COLO829 (cell line): ENCODE results near the gene ANKRD12.
"Not testable (repeated sequence)": the region's sequence is repeated elsewhere in the genome, so short reads cannot be mapped to it uniquely, and the experiment has no call there.

Source experiments
- DNase-seq: peaks from one replicate; pipeline ENCODE4 v3.0.0; 2012; ENCODE audit warnings: low spot score

The ANKRD12 gene

DNA sequence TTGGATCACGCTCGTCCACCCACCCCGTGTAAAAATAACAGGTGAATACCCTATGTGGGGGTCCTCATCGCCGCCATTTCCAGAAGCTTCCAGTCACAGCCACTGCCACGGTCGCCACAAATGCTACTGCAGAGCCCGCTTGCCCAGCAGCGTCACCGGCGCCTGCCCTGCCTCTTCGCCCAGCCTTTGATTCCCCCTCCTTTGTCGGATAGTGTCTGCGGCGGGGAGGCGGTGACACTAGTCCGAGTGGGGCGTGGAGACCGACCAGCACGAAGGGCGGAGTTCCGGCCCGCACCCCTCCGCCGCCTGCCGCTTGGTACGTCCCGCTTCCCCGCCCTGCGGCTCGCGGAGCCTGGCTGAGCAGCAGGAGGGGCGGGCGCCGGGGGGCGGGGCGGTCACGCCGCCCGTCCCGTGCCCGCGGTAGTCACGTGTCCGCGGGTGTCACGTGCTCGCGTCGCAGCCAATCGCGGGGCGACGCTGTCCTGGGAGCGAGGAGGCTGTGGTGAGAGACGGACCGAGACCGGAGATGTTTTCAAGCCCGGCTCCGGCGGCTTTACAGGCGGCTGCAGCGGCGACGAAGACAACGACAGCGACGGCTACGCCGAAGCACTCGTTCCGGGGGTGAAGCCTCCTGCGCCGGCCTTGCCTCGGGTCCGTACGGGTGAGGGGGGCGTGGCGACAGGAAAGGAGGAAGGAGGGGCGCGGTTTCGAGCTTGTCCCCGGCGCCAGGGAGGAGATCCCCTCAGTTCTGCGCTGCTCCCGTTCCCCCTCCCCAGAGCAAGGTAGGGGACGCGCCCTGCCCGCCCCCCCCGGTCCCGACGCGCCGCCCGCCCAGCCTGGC, at the start of gene ANKRD12:
TSS of gene ANKRD12 (plus strand) at position 467 of the 841 bp plus-strand sequence. CDS start 45,652 bp downstream, outside the sequence.
- peak; percentile 87 for DNase-seq

DNA sequence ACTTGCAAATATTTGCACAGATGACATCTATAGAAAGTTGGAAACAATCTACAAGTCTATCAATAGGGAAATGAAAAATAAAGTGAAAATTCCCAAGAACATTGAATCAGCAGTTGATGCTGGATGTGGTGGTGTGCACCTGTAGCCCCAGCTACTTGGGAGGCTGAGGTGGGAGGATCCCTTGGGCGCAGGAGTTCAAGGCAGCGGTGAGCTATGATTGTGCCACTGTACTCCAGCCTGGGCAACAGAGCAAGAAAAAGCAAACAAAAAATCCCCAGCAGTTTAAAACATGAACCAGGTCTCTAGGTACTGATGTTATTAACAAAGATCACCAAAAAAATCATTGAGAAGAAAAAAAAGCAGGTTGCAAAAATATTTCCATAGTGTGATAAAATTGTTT, 49.4 kb upstream of the ANKRD12 start:
- DNase-seq = no peak

DNA sequence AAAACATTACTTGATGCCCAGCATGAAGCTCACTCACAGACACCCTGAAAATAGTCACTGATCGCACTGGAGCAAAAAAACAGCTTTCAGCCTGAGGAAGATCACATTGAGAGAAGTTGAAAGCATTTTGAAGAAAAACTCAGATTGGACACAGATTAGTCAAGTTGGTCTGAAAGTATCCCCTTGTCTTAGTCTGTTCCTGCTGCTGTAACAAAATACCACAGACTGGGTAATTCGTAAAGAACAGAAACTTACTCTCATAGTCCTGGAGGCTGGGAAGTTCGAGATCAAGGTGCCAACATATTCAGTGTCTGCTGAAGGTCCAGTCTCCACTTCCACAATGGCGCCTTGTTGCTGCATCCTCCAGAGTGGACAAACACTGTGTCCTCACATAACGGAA, 48.3 kb upstream of the ANKRD12 start:
- DNase-seq = no peak

DNA sequence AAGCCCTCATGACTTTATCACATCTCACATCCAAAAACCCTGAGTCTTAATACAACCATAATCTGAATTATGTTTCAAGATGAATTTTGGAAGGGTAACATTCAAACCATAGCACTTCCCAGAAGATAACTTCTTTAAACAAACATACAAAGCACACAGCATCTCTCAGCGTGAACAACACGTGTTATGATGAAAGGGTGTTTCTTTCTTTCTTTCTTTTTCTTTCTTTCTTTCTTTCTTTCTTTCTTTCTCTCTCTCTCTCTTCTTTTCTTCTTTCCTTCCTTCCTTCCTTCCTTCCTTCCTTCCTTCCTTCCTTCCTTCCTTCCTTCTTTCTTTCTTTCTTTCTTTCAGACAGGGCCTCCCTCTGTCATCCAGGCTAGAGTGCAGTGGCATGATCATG, 47.9 kb upstream of the ANKRD12 start:
- DNase-seq = not testable (repeated sequence)

DNA sequence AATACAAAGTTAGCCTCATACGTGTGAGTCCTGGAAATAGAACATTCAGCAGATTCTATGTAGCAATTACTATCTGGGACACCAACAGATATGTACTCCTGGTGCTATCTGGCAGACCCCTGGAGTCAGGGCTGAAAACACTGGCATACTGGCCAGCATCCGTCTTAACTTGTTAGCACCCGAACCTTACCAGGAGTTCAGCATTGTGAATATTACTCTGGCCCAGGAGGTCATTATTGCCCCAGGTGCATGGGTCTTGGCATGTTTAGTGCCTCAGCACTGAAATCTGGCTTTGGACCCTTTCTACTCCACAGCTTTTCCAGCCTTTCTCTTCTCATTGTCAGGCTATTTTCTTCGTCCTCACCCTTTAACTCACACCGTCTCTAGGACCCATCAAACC, 46.0 kb upstream of the ANKRD12 start:
- DNase-seq = no peak

DNA sequence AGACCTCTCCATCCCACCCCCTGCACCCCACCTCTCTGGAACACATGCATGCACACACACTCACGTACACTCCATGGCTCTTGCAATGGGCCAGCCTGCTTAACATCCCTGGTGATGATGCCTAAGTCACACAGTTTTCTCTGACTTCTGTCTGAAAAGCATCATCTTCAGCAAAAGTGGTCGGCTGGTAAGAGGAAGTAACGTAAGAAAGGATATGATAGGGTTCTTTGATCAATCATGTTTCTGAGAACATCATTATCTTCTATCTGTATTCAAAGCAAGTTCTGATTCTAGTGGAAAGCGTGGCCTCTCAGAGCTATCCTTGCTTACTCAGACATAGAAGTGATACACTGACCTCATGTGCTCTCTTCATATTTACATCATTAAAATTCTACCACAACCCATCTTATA, 45.5 kb upstream of the ANKRD12 start:
- no peak for DNase-seq

DNA sequence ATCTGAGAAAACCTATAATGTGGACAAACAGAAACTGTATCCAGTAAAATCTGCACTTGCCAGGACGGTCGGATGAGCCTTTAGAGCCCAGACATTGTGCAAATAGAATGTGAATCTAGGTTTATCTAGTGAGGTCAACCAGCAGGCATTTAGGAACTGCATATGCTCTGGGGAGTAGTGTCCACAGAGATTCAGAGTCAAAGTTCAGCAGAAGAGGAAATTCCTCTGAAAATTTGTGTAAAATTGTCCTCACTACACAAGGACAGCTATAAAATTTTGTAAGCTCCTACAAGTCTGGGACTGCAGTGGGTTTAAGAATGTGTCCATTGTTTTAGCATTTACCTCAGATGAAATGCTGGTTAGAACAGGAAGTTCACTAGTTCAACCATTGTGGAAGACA, 43.9 kb upstream of the ANKRD12 start:
- peak; percentile 72 for DNase-seq

DNA sequence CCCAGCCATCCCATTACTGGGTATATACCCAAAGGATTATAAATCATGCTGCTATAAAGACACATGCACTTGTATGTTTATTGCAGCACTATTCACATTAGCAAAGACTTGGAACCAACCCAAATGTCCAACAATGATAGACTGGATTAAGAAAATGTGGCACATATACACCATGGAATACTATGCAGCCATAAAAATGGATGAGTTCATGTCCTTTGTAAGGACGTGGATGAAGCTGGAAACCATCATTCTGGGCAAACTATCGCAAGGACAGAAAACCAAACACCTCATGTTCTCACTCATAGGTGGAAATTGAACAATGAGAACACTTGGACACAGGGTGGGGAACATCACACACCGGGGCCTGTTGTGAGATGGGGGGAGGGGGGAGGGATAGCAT, 43.5 kb upstream of the ANKRD12 start:
- DNase-seq = not testable (repeated sequence)

DNA sequence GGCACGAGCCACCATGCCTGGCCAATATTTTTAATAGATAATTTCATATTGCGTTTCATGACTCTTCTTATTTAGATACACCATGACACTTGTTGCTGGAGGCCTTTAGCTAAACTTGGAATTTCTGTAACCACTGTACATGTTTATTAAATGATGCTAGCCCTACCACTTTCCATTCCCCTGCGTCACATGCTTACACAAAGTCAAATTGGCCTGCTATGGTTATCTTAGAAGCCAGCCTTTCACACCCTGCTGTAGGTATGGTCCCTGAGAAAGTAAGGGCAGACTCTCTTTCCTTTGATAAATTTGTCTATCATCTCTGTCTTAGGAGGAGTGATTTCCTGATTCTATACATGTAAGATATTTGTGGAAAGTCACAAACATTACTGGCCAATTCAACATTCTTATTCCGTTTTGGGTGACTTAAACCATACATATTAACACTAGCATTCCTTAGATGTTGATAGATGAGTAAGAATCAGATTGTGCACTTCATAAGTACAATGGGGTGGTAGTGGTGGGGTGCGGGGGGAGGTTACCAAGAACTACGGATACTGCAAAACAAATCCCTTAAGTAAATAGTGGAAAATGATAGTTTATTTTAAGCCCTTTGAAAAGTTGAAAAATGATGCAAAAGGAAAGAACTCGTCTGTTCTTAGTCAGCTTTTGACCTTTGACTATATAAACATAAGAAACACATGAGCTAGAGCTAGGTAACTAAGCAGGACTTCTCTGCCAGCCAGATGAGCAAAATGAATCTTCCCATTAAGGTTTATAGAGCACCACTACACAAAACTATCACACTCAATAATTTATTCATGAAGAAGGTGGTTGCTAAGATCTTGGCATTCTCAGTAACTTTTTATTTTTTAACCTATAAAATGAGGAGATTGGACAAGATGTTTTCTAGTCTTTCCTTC, 42.0 kb upstream of the ANKRD12 start:
- DNase-seq = no peak

DNA sequence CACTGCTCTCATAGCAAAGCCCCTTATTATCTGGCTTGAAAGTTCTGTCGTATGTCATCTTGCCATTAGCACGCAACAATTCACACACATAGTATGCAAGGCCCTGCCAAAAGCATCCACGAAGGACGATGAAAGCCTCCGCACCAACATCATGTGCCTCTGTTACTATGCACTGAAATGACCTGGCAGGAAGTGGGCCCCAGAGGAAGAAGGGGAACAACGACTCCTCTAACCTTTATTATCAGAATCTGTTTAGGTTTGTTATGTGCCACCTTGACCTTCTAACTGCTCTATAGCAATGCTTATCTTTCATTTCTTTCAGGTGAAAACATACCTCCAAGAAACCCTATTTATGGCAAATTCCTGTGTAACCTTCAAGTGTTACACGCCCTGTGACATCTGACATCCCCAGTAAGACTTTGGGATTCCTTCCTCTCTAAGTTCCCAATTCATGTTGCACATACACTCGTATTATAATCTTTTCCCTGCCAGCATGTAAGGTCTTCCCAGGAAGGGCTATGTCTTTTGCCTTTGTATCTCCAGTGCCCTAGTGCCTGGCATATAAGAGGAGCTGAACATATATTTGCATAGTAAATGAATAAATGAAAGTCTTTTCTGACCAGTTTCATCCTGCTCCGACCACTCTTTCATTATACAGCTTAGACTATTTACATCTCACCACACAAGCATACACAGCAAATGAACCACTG, 41.1 kb upstream of the ANKRD12 start:
- no peak for DNase-seq

DNA sequence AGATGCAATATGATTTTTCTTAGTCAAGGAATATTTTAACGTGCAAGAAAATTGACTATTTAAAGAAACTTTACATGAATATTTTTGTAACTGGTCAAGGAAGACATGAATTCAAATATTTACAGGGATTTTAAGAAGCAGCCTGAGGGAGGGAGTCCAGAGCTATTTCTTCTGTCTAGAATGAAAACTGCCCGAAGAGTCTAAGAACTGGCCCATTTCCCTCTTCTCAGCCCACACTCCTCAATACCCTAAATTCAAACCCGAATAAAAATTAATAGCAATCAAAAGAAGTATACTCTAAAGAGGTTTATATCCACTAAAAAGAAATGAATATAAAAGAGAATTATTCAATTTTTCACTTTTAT, 40.6 kb upstream of the ANKRD12 start:
- DNase-seq = no peak

DNA sequence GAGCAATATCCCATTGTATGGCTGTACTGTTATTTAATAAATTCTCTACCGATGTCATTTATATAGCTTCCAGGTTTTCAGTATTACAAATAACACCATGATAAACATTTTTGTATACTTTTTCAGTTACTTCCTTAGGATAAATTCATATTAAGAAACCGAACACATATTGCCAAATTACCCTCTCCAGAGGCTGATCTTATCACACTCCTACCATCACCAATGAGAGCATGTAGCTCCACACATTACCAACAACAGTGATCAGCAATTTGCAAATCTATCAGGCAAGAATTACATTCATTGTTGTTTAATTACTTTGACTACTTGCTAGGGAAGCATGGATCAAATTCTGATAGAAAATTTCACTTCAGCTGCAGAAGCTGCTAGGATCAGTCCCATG, 39.9 kb upstream of the ANKRD12 start:
- no peak for DNase-seq

DNA sequence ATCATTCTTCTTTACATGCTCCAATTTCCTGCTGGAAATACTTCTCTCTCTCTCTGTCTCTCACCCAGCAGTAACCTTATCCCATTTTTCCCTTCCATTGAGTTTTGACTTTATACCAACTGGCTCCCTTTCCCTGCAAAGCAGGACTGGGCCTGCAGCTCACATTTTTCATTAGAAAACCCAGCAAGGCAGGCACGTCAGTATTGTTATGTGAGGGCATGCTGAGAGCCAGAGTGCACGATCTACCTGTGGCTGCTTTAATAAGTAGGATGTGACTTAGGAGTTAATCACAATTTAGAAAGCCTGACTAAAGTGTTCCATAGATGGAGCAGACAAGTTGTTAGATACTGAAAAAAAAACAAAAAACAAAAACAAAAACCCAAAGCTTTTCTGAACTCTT, 39.2 kb upstream of the ANKRD12 start:
- no peak for DNase-seq

DNA sequence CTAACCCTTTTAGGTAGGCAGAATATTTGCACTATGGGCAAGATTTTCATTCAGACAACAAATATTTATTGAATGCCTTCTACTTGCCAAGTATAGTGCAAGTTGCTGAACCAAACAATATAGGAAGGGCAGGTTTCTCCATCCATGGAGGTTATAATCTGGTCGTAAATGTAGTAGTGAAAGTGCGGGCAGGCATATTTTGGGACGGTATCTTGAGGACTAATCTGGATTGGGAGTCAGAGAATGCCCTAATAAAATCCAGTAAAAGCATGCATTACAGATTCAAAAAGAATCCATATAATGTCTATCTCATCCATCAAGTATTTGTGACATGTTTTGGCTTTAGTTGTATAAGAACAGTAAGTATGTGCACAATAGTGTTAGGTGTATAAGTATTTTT, 35.8 kb upstream of the ANKRD12 start:
- DNase-seq = no peak

DNA sequence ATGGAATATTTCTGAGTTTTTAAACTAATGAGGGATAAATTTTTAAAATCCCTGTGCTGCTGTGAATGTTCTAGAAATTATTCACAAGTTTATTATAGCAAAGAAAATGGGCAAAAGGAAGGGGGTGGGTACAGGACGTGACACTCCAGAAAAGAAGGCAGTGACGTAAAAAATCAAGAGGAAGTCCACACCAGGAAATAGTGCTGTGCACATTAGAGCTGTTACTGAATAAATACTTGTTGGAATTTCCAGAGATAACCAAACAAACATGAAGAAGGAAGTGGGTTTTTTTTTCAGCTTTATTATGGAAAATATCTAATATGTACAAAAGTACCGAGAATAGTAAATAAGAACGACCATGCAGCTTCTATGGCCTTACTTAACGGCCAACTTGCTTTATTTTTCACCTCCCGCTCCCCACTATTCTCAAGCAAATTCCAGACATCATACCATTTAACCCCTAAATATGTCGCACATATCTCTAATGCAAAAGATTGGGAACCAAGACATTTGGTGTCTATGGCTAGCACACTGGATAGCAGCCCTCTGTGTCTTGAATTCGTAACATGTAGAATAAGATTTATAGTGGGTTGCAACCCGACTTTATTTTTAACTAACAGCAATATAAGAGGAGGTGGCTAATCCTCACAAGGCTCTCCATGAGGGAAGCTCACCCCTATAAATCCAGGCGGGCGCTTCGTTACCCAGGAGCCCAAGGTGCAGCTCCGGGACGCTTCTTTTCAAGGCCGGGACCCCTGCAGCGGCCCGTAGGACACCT, 34.7 kb upstream of the ANKRD12 start:
- no peak for DNase-seq

DNA sequence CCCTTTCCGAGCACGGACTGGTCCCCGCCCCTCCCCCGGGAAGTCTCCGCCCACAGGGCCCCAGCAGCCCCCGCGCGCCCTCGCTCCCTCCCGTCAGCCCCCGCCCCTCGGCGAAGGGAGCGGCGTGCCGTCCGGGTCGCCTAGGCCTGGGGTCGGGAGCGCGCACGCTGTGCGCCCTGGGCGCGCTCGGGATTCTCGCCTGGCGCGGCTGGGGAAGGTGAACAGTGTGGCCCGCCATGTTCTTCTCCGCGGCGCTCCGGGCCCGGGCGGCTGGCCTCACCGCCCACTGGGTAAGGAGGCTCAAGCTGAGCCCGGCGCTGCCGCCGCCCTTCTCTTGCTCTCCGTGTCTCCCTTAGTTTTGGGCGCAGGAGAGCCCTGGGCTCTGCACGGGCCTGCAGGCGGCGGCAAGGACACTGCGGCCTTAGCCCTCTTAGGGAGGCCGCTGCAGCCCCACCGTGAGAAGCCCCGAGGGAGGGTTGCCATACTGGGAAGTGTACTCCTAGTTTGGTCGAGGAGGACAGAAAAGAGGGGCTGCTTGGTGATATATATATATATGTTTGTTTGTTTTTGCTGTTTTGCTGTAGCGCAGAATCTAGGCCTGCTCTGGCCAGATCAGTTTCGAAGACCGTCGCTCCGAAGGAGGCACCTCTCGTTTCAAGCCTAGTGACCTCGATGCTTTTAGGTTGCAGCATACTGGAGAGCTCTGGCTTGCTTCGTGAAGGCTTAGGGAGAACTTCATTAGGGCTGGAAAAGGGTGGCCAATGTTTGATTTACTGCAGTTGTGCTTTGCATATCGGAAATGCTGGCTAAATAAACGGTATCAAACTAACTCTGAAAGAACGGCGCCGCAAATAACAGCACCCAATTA, 33.8 kb upstream of the ANKRD12 start, which contains the start of gene NDUFV2:
TSS of gene NDUFV2 (plus strand) at position 192 of the 868 bp plus-strand sequence. CDS start at position 237, 45 bp downstream.
- DNase-seq = peak; percentile 69

DNA sequence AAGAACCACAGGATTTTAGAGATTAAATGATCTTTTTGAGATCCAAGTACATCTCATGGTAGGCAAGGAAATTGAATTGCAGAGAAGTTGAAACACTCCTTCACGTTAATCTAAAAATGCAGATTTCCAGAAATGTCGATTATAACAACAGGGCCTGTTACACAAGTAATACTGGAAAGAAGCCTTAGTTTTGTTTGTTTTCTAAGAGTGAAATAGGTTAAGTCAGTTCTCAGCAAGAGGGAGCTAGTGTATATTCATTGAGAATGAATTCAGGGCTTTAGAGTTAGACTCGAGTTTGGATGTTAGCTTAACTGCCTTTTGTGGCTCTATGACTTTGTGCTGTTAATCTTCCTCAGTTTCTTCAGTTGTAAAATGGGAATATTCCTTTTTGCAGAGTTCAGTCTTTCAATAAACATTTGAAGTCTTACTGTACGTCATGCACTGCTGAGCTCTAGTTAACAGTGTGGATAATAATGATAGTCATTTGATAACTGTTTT, 33.2 kb upstream of the ANKRD12 start:
- no peak for DNase-seq

DNA sequence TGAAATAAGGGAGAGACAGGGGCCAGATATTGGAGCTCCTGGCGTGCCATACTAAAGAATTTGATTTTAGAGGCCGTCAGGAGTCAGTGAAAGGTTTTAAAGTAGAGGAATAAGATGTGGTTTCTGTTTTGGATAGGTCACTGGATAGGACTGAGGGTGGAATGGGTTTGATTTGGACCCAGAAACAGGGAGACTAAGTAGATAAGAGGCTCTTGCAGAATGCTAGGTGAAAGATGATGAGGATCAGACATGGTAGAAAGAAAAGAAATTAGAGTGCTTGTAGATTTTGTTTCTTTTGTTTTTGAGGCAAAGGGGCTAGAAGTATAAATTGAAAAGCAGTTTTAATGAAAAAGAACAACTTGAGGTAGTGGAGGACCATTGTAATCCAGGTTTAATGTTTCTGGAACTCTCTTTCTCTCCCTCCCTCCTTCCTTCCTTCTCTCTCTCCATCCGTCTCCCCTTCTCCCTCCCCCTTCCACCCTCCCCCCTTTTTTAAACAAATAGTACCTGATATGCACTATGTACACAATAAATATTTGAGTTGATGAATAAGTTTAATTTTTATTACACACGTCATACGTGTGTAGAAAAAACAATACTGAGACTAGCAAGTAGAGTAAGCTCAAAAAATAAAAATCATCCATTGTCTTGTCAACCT, 32.2 kb upstream of the ANKRD12 start:
- DNase-seq = no peak

DNA sequence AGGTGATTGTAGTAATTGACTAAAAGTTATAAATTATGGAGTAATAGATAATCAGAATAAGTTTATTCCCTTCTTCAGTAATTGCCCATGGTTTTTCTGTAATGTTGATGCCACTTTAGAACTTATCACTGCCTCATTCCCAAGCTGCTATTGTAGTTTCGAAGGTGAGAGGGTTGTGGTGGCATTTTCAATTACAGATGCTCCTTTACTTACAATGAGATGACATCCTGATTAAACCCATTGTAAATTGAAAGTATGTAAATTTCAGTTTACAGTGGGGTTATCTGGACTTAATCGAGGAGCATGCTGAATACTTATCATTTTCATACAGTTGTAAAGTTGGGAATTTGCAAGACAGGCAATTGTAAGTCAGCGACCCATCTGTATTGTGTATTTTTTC, 31.2 kb upstream of the ANKRD12 start:
- DNase-seq = no peak

DNA sequence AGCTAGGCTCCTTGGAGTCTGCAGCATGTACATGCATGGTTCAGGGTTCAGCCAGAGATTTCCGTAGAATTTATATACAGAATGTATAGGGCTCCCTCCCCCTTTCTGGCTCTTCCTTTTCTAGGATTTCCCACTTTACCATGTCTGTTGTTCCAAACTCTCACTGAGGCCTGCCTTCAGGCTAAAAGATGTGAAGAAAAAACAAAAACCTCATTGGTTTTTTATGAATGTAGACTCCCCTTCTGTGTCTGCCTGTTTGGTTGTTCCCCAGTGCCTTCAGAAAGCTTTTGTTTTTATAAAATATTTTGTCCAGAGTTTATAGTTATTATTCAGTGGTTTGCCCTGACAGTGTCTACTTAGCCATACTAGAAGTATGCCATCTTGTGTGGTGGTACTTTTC, 30.5 kb upstream of the ANKRD12 start:
- no peak for DNase-seq
